ENCODE measurements around the gene RECQL5. TPM values are rescaled to one million over a fixed set of nuclear protein-coding genes. Genes with fewer than 3 reads are reported as not detected.

The RECQL5 gene
- total RNA-seq, 2 experiments from 2014 or later, result 90.0 to 139 TPM

DNA sequence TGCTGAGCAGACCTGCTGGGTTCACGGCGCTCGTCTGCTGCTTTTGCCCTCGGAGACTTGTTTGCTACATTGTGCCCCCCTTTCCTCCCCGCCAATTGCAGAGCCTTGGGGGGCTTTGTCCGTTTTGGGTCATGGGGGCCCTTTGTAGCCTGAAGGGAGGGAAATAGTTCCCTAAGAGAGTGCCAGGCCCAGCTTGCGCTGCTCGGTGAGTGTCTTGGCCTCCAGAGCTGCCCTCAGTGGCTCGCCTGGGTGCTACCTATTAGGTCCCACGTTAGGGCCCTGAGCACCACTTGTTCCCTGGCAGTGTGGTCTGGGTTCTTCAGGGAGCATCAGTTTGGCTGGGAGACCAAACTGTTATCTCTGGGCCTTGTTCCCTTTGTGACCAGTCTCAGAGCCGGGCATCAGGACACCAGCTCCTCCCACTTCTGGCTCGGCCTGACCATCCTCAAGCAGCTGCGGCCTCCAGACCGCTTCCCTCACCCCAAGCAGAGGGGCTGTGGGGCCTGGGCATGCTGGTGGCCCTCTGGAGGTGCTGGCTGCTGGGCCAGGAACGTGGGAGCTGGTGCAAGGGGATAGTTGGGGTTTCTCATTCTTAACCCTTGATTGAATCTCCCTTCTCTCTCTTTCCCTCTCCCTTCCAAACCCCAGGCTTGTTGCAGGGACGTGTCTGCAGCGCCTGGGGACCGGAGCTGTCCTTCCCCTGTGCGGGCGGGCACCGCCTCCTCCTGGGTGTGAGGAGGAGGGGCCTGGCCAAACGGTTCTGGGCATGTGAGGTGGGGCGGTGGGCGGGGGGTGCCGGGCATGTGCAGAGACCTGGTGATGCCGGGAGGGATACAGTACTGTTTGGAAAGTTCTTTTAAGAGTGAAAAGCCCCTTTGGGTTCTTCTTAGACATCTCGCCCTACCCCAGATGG, 38.3 kb upstream of the RECQL5 start:
- ChIA-PET POLR2A (interaction anchor here (0.6 to 1.1 kb wide), 2 partner anchors 13 to 33 kb away, joined by 3 read pairs; no protein-coding TSS in a partner anchor), CTCF (ENCODE audit: unreplicated experiment) (no interaction called here)
- Histone ChIP-seq H2AFZ (ENCODE audit: low read length) (no peak overlapping the region), H3K4me2 (ENCODE audit: low read length) (no peak overlapping the region), H3K9me2 (ENCODE audit: insufficient read depth, low read length) (no peaks in the 10 kb centered on the region), H3K4me1 (ENCODE audit: insufficient read depth, low read length, poor library complexity, severe bottlenecking) (no peaks in the 10 kb centered on the region), H3K79me2 (ENCODE audit: insufficient read depth, low read depth, low read length) (no peaks in the 10 kb centered on the region), H3K4me3 (ENCODE audit: low read depth, low read length, poor library complexity, severe bottlenecking) (no peak overlapping the region), H3K9me3 (ENCODE audit: low read length) (no peaks in the 10 kb centered on the region), H3K36me3 (ENCODE audit: insufficient read depth, low read length) (peaks cover 87% of the 10 kb centered on the region), H4K20me1 (ENCODE audit: insufficient read depth, low read length) (no peaks in the 10 kb centered on the region), H3K27ac (ENCODE audit: low read depth, low read length, poor library complexity, severe bottlenecking) (no peak overlapping the region)
- no TSS peak for BruUV-seq (replicated peaks)
- intact Hi-C loops (cut with micrococcal nuclease; ENCODE audit: unreplicated experiment), result no loop called here
- no peak for TF ChIP-seq EZH2phosphoT487 (IDR thresholded peaks at IDR 0.05; ENCODE audit: borderline replicate concordance, low read depth, low read length)
- TF ChIP-seq, protein P1, sequence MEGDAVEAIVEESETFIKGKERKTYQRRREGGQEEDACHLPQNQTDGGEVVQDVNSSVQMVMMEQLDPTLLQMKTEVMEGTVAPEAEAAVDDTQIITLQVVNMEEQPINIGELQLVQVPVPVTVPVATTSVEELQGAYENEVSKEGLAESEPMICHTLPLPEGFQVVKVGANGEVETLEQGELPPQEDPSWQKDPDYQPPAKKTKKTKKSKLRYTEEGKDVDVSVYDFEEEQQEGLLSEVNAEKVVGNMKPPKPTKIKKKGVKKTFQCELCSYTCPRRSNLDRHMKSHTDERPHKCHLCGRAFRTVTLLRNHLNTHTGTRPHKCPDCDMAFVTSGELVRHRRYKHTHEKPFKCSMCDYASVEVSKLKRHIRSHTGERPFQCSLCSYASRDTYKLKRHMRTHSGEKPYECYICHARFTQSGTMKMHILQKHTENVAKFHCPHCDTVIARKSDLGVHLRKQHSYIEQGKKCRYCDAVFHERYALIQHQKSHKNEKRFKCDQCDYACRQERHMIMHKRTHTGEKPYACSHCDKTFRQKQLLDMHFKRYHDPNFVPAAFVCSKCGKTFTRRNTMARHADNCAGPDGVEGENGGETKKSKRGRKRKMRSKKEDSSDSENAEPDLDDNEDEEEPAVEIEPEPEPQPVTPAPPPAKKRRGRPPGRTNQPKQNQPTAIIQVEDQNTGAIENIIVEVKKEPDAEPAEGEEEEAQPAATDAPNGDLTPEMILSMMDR (conservative IDR thresholded peaks at IDR 0.05; ENCODE audit: low read length), result no peak
- DNase-seq (ENCODE audit: low spot score), result no peak

DNA sequence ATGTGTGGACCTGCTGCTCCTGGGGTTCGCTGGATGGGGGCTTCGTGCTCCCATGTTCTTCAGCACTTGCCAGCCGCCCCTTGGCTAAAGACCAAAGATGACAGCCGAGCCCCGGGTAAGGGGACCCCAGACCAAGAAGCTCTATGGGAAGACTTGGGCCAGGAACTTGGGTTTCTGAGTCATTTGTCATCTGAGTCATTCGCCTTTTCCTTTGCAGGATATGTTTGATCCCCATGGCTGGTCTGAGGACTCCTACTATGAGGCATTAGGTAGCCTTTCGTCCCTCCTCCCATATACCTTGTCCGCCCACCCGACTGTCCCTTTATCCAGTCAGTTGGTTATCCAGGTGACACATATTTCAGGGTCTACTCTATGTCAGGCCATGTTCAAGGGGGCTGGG, 36.6 kb upstream of the RECQL5 start:
- POLR2A ChIA-PET, result interaction anchor here (0.6 to 1.9 kb wide), 2 partner anchors 14 to 161 kb away, joined by 3 to 5 read pairs; no protein-coding TSS in a partner anchor

More for the DNA sequence above, 36.6 kb upstream of the RECQL5 start:
- H2AFZ ChIP-seq (ENCODE audit: low read length), result no peak overlapping the region
- no peak for TF ChIP-seq EZH2phosphoT487 (IDR thresholded peaks at IDR 0.05; ENCODE audit: borderline replicate concordance, low read depth, low read length)
- TF ChIP-seq, protein P1 (conservative IDR thresholded peaks at IDR 0.05; ENCODE audit: low read length), result no peak
- no peaks in the 10 kb centered on the region for H3K9me2 ChIP-seq (ENCODE audit: insufficient read depth, low read length)
- no peak overlapping the region for H3K4me3 ChIP-seq (ENCODE audit: low read depth, low read length, poor library complexity, severe bottlenecking)
- CTCF ChIA-PET (ENCODE audit: unreplicated experiment), result interaction anchor here (0.6 to 1.1 kb wide), 2 partner anchors 13 to 50 kb away, joined by 3 read pairs; no protein-coding TSS in a partner anchor
- DNase-seq (ENCODE audit: low spot score), result no peak
- H3K9me3 ChIP-seq (ENCODE audit: low read length), result no peaks in the 10 kb centered on the region
- H3K4me1 ChIP-seq (ENCODE audit: insufficient read depth, low read length, poor library complexity, severe bottlenecking), result no peaks in the 10 kb centered on the region
- H3K36me3 ChIP-seq (ENCODE audit: insufficient read depth, low read length), result peaks cover 99% of the 10 kb centered on the region
- H3K27ac ChIP-seq (ENCODE audit: low read depth, low read length, poor library complexity, severe bottlenecking), result no peak overlapping the region
- H3K79me2 ChIP-seq (ENCODE audit: insufficient read depth, low read depth, low read length), result no peaks in the 10 kb centered on the region
- no peak overlapping the region for H3K4me2 ChIP-seq (ENCODE audit: low read length)
- H4K20me1 ChIP-seq (ENCODE audit: insufficient read depth, low read length), result no peaks in the 10 kb centered on the region
- intact Hi-C loops (cut with micrococcal nuclease; ENCODE audit: unreplicated experiment), result no loop called here
- no TSS peak for BruUV-seq (replicated peaks)
